Esophagus squamous epithelium (tissue), 4 donors: ENCODE data around the gene ENPP1.

Experiments
- CTCF ChIP-seq, 6 experiments: fragments of 450-650 bp in 4 of 6; fragments of 200-600 bp in 2 of 6; sonication (generic) in 2 of 6; IDR thresholded peaks; one replicate each; pipeline ENCODE4 v1.5.1; 2016 to 2019; ENCODE audit warnings: antibody characterized with exemption in 6 of 6, mild to moderate bottlenecking in 4 of 6, moderate library complexity in 4 of 6
- POLR2A ChIP-seq, 4 donors: fragments of 450-650 bp; IDR thresholded peaks; one replicate each; pipeline ENCODE4 v1.6.1; 2017; ENCODE audit warnings: antibody characterized with exemption in 4 of 4, mild to moderate bottlenecking in 4 of 4, moderate library complexity in 3 of 4

- TF ChIP-seq POLR2A (IDR thresholded peaks at IDR 0.05) = no peak
- peak in 5 of 6 experiments; percentile 47 to 78 (median 59) for TF ChIP-seq CTCF (IDR thresholded peaks at IDR 0.05)
These were observed 115.5 kb downstream of the ENPP1 start for GRCh38 chr6:131923356-131923755.
